NCI-H1417 (cell line): ENCODE data around the gene DAO.
"Not testable (repeated sequence)": the region's sequence is repeated elsewhere in the genome, so short reads cannot be mapped to it uniquely, and the experiment has no call there.

Experiments
- DNase-seq, 3 experiments: peaks; one replicate each; lab custom pipeline; 2025; lab: John Stamatoyannopoulos, UW

The DAO gene

DNA sequence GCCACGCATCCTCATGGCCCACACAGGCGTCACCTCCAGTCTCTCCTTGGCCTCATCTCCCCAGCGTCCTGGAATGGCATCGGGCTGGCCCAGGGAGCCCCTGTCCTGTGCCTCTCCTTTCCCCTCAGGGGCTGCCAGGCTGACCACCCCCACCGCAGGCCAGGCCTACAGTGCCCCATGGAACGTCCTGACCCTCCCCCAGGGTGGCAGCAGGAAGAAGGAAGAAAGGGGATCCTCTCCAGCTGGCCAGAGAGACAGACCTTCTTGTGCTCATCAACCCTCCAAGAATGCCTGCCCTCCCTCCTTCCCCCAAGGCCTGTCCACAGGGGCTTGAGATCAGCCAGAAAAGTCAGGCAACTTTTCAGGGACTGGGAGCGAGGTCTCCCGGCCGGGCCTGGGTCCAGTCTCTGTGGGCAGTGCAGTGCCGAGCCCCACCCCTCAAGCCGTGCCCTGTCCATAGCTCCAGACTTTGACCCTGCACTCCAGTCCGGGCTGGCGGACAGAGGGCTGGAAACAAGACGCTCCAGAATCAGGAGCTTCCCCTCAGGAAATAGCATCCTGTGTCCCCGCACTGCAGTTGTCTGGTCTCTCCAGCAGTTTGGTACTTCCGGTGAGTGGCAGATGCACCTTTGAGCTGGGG, at the start of gene DAO:
Gene DAO (plus strand): TSS at position 478 of the 640 bp plus-strand sequence. CDS start 4,915 bp downstream, outside the sequence.
- DNase-seq = no peak

DNA sequence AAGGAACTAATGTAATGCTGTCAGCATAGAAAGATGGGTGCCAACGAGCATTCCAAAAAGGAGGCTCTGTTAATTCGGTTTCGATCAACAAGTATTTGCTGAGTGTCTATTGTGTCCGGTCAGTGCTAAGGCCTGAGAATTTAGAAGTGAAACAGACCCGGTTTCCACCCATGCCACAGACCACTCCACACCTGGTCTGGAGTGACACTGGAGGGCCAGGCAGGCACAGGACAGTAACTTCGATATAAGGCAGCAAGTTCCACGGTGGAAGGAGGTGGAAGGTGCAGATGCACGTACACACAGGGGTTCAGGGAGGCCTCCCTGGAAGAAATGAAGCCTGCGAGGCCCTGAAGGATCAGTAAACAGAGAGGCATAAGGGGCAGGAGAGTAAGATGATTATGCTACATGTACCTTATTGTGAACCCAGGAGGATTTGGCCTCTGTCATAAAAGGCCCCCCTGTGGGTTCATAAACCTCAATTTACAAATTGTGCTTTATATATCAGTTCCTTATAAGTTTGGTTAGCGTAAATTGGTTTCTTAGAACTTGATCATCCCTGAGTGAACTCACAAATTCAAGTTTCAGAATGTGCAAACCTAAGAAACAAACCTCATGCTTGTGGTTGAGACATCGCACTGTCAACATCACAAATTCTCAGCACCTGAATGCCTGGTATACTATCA, 48.4 kb upstream of the DAO start:
- DNase-seq = no peak

DNA sequence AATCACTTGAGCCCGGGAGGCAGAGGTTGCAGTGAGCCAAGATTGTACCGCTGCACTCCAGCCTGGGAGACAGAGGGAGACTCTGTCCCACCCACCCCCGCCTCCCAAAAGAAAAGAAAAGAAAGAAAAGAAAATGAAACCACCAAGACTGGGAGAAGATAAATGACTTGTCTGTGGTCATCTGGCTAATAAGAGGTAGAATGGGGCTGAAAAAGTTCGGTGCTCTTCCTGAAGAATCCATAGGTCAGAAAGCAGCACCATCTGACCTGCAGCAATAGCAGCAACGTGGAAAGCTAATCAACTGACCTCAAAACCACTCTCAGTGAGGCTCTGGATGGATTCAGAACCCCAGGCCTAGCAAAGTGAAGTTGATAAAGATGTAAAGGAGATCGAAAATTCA, 47.7 kb upstream of the DAO start:
- no peak for DNase-seq

DNA sequence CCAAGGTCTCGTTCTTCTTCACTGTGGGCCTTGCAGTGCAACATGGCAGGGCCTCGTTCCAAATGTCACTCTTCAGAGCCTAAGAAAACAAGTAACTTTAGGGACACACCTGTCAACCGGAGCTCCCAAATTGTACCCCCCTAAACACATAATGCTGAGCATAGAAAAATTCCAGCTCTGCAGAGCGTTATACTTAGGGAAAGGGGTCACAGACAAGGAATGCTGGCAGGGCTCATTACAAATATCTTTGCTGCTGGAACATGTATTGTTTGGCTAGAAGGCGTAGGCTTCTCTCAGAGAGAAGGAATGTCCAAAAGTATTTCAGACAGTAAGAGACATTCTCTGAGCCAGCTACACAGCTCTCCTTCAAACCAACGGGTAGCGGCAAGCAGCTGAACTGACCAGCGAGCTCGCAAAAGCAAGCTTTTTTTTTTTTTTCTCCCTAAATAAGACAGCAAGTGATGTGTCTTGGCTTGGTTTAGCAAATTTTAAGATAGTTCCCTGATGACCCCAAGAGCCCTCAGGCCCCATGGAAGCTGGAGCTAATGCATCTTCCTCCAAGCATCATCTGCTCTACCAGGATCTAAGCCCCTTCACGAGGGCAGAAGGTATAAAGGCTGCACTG, 47.0 kb upstream of the DAO start:
- no peak for DNase-seq

DNA sequence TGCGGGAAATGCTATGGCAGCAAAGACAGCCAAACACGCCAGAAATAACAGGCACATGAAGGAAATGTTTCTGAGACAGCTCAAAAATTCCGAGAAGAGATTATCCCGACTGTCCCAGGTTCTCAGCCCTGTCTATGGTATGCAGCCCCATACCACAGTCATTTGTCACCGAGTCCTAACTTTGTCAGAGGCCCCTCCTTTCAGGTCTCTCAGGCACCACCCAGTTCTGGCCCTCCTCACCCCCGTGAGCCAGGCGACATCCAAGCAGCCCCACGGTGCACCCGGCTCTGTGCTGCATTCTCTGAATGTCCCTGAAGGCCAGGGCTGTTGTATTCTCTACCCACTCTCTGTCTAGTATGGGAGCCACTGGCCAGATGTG, 46.5 kb upstream of the DAO start:
- no peak for DNase-seq

DNA sequence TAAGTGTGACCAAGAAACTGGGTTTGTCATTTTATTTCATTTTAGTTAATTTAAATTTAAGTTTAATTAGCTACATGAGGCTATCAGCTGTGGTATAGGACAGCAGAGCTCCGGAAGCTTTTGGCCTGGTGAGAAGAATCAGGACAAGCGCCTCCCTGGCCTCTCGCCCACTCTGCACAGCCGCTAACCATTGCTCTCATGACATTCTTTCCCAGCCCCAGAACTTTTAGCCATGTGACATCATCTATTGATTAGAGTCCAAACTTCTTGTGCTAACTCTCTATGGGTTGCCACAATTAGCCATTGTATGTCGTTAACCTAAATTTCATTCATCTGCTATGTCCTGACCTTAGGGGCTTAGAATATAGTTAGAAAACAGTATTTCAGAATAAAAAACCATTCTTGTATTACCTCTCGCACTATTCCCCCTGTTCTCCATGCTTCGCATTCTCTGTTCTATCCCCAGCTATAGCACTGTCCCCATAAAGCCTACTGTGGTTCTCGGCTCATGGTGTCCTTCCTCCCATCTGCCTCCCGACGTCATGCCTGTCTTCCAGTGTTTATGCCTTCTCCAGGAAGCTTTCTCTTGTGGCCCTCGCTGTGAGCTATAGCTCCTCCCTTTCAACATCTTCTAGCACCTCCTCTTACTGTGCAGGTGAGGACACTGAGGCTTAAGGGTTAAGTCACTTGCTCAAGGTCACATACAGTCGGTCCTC, 46.0 kb upstream of the DAO start:
- no peak for DNase-seq

DNA sequence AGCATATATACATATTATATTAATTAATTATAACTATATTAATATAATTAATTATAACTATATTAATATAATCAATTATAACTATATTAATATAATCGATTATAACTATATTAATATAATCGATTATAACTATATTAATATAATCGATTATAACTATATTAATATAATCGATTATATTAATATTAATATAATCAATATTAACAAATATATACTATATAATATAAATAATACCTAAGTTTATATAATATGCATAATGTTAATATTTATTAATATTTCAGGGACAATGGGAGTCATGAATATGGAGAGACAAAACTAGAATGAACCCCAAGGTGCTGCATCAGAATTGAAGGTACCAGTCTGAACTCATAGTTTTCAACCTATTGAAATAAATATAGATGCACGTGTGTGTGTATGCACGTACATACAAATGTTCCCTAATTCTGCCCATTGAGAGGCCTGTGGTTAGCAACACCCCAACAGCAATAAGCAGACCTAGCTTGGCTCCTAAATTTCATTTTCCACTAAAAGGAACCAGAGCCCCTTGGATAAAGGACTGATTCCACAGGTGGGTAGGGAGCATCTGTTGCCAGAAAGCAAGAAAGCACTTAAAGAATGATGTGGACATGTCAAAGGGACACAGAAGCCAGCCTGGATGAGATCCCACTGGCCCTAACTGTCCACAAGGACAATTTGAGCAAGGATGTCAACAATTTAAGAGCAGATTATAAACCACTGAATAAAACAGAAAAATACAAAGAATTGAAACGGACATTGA, 43.8 kb upstream of the DAO start:
- DNase-seq = no peak

DNA sequence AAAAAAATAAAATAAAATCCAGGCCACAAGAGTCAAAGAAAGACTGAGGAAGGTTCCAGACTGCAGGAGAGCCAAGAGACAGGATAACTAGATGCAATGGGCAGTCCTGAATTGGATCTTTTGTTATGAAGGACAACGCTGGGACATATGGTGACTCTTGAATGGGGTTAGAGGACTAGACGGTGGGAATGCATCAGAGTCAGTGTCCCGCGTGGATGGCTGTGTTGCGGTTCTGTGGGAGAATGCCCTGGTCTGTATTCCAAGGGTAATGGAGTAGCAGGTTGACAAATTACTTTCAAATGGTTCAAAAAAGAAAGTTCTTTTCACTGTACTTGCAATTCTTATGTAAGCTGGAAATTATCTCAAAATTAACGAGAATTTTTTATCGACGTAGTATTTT, 42.7 kb upstream of the DAO start:
- no peak for DNase-seq

DNA sequence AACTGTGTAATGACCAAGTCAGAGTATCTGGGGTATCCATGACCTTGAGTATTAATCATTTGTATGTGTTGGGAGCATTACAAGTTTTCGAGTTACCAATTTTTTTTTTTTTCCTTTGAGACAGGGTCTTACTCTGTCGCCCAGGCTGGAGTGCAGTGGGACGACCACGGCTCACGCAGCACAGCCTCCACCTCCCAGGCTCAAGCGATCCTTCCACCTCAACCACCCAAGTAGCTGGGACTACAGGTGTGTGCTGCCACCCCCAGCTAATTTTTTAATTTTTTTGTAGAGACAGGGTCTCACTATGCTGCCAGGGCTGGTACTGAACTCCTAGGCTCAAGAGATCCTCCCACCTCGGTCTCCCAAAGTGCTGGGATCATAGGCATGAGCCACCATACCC, 42.2 kb upstream of the DAO start:
- no peak for DNase-seq

DNA sequence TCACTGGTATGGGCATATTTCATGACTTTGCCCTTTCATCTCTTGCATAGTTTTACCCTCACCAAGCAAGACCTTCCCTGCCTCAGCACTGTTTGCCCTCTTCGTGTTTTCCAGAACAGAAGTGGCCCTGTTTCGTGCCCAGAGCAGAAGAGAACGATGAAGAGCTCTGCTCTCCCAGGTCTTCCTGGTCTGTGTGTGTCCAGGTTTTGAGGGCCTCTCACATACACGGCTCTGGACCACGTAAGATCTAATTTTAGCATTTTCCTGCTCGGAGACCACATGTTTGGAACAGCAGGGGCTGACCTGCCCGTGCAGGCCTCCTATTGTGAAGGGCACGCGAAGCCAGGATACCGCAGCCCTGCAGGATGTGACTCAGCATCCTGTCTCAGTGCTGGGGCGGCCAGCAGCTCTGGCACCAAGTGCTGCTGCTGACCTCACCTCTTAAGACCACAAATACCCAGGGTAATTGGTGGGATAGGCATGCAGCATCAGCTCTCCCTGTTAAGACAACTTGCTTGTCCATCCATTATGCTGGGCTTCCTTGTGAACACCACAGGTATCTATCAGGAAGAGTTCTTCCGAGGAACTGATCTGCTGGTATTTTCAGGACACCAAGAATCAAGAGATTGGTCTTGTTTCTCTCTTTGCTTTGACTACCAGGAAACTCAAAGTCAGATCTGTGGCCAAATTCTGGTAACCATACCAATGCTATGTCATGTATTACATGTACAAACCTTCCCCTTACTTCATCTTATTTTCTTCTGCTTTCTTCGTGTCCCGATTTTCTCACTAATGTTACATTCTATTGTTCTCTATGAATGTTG, 41.5 kb upstream of the DAO start:
- peak in 2 of 3 experiments; percentile 86 to 95 for DNase-seq

DNA sequence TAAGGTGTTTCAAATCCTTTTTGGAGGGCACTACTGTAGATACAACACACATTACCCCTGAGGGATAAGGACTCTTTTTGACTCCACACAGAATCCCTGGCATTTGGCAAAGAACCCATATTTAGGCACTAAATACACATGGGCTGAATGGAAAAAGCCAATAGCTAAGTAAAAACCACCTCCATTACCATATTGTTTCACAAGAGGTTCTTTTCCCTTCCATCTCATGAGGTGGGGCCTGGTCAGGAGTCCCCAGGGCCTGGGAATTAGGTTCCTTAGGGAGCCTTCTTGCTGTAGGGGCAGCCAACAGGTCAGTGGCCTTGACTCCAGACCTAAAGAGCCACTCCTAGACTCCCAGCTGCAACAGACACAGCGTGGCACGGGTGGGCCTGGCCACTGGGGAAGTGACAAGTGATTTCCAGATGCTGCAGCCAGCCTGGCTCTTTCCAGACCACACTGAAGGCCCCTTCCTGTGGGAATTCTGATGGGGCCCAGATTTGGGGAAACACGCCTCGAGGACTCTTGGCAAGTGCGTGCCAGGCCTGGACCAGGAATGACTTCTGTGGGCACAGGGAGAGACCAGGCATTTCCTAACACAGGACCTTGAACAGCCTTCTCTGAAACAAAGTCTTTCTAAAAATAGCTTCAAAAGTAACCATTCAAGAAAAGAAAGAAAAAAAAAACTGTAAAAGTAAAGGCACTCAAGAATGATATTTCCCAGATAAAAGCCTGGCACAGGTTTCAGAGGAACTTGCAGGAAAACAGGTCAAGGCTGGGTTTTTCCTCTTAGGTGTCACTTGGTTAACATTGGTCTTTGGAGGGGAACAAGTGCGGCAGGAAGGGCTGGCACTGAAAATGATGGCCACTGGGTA, 40.6 kb upstream of the DAO start:
- DNase-seq = no peak

DNA sequence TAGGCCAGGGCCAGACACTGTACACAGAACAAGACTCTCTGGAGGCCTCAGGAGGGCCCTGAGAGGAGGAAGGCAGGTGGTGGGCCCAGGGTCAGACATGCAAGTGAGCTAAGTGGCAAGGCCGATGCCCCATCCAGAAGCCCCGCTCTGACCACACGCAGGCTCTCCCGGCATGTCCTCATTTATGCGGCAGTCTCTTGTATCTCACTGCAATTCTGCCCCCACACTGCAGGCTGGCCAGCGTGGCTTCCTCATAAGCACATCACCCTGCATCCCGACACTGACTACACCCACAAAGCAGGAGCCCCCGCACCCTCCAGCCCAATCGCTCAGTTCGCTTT, 40.0 kb upstream of the DAO start:
- DNase-seq = no peak

DNA sequence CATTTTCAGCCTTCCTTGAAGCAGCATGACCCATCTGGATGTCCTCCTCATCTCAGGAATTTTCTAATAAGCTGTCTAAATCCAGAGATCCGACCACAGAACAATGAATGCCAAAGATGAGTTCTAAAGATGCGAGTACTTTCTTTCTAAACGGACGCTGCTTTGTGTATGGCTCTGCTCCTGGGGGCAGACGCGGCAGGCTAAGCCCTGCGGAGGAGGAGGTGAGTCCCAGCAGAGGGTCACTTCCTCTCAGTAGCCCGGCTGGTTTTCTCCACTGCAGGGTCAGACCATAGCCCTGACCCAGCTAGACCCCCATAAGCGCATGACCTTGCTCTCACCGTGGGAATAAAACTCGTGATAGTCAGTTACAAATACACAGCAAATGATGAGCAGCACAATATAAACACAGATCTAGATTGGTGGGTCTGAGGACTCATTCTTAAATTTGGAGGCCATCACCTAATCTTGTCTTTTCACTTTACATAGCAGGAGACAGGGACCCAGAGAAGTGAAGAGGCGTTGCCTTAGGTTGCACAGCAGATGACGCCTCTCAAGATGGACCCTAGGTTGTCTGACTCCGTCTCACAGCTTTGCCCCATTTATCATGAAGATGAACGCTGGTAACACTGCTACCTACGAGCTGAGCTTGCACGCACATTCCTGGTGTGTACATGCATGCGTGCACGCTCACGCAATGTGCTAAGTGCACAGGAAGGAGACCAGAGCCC, 39.1 kb upstream of the DAO start:
- no peak for DNase-seq

DNA sequence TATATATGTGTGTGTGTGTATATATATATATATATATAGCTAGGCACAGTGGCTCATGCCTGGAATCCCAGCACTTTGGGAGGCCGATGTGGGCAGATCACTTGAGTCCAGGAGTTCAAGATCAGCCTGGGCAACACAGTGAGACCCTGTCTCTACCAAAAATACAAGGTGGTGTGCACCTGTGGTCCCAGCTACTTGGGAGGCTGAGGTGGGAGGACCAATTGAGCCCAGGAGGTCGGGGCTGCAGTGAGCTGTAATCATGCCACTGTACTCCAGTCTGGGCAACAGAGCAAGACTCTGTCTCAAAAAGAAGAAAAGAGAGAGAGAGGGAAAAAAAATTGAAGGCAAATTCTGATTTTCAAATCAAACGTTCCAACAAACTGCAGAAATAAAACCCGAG, 38.1 kb upstream of the DAO start:
- not testable (repeated sequence) for DNase-seq

DNA sequence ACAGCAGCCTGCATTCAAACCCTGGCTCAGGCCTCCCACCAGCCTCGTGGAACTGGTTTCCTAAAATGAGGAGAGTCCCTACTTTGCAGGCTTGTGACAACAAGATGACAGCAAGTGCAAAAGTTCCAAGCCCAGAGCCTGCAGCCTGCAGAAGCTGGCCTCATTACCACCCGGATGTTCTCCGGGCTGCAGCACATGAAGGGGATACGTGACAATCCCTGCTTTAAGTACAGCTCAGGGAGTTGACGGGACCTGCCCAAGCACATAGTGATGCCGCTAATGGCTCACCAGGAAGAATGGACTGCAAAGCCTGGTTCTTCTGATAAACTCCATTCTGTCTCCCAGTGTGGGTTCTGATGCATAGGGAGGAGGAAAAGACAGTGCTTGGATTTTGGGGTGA, 37.5 kb upstream of the DAO start:
- no peak for DNase-seq

DNA sequence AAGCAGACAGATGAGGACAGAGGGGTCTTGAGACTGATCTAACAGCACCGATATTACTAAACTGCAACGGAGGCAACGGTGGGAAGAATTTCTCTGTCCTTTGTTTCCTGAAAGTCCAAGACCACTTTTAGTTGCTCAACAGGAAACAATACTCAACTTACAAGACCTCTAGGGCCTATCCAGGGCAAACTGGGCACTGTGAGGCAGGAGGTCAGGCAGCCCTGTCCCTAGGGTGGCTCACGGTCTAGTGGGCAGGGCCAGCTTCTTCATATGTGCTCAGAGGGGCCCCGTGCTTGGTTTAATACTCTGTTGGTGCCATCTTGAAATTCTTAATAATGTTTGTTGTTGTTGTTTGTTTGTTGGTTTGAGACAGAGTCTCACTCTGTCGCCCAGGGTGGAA, 36.7 kb upstream of the DAO start:
- no peak for DNase-seq

DNA sequence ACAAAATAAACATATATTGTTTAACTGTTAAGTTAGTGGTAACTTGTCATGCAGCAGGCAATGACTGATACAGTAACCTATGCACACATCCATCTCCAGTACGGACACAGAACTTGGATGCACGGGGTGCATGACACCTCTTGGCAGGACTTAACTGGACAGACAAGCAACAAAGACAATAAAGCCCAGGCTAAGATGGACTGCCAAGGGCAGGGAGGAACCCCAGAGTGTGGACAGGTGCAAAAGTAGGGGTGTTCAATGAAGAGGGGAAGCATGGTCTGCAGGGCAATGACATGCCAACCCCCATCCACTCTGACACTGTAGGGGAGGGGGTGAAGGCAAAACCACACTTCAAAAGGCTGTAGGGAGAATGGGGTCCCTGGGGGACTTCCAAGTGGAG, 34.2 kb upstream of the DAO start:
- no peak for DNase-seq

DNA sequence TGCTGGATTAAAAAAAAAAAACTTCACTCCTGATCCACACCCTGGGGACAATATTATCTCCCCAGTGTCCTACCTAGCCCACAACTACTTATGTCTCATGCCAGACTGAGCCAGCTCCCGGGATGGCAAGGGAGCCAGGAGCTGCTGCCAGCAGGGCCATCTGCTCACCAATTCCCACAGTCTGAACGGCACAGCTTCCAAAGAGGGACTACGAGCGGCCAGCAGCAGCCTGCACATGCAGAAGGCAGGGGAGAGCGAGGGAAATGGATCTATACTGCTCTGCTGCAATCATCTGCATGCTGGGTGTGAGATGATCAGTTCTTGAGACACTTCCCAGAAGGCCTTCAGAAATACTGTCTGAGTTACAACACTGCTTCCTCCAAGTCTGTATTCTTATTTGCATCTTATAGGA, 33.6 kb upstream of the DAO start:
- no peak for DNase-seq

DNA sequence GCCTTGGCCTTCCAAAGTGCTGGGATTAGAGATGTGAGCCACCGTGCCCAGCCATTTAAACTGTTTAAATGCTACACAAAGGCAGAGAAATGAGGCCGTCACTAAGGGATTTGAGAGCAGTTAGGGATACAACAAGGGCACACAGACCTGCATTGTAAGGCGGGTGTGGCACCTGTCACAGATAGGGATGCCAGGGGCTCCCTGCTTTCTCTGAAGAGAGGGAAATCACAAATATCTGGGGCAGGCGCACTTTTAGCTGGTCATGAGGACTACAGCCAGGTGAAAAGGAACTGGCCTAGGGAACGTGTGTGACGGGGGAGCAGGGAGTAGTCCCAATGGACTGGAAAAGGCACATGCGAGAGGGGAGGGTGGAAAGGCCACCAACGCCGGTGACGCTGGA, 32.2 kb upstream of the DAO start:
- DNase-seq = no peak

DNA sequence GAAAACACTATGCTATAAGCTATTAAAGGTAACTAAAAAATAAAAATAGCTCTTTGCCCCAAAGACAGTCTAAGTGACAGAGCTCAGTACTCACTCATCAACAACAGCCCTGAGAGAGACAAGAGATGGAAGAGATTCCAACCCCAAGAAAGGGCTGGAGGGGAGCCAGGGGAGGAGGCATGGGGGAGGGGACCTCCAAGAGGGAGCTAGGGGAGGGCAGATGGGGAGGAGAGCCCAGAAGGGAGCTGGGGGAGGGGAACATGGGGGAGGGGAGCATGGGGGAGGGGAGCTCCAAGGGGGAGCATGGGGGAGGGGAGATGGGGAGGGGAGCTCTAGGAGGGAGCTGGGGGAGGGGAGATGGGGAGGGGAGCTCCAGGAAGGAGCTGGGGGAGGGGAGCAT, 30.2 kb upstream of the DAO start:
- no peak for DNase-seq
